K562 (cell line): ENCODE measurements around the gene NLRC3. TPM values are rescaled to one million over a fixed set of nuclear protein-coding genes. Genes with fewer than 3 reads are reported as not detected.

Experiments
- ATAC-seq: fragments of 200-7000 bp; cut with Tn5 transposase; 3 replicates; pipeline ENCODE4 v1.9.1; 2020; ENCODE audit warnings: moderate library complexity
- BruUV-seq: library from RNA; stranded (reverse); fragments of 400-500 nt; replicated peaks from 2 replicates; lab custom pipeline; 2021; lab: Mats Ljungman, UMichigan
- CTCF ChIA-PET: fragments of 300-600 bp; formaldehyde crosslinking; extraction: SDS; loops from one replicate; lab custom pipeline; 2021; ENCODE audit warnings: low intra/inter-chr PET ratio; lab: Yijun Ruan, JAX
- POLR2A ChIA-PET: fragments of 300-600, 350-650 bp; sonication (Branson Sonifier 250); formaldehyde crosslinking; extraction: SDS; loops from one replicate; lab custom pipeline; 2021; ENCODE audit warnings: antibody characterized with exemption, inconsistent platforms; lab: Yijun Ruan, JAX
- DNase-seq, 4 experiments: peaks; one replicate each; pipeline versions ENCODE4 v3.0.0 to v3.0.0-alpha.2; 2011 to 2018; ENCODE audit warnings: low spot score in 3 of 4, mixed read lengths in 3 of 4; ENCODE audit errors: extremely low read depth in 1 of 4
- FAIRE-seq: peaks from 2 replicates; lab custom pipeline; 2011; peaks lifted over from hg19 to GRCh38; lab: Jason Lieb, UNC
- H2AFZ ChIP-seq: 2 replicates; pipeline ENCODE4 v1.6.0; 2011; ENCODE audit warnings: low read depth, low read length, control low read depth, inconsistent platforms
- H3K27ac ChIP-seq: fragments of 200-600 bp; 3 replicates; pipeline ENCODE4 v1.8.0; 2011; ENCODE audit warnings: low read depth, mild to moderate bottlenecking, control low read depth, inconsistent platforms, low read length, moderate library complexity, mixed read lengths; ENCODE audit errors: extremely low read depth
- H3K27me3 ChIP-seq, 2 experiments: fragments of 300-600 bp in 1 of 2; 2 replicates in 1 of 2; 3 replicates in 1 of 2; pipeline versions ENCODE4 v1.6.0 to v1.8.0; 2011; ENCODE audit warnings: inconsistent platforms in 2 of 2, low read length in 2 of 2, mild to moderate bottlenecking in 1 of 2, mixed read lengths in 1 of 2, moderate library complexity in 1 of 2; ENCODE audit not compliant: control insufficient read depth in 2 of 2, insufficient read depth in 2 of 2
- H3K36me3 ChIP-seq: fragments of 300-600 bp; 3 replicates; pipeline ENCODE4 v1.8.0; 2011; ENCODE audit warnings: mild to moderate bottlenecking, low read length, inconsistent platforms; ENCODE audit not compliant: control insufficient read depth, insufficient read depth
- H3K4me1 ChIP-seq, 2 experiments: fragments of 200-600 bp in 1 of 2; replicated peaks in 1 of 2; 2 replicates in 1 of 2; 3 replicates in 1 of 2; pipeline versions ENCODE4 v1.5.1 to v1.8.0; 2011; ENCODE audit warnings: inconsistent platforms in 2 of 2, low read length in 2 of 2, mild to moderate bottlenecking in 1 of 2, mixed read lengths in 1 of 2, moderate library complexity in 1 of 2; ENCODE audit not compliant: control insufficient read depth in 2 of 2, insufficient read depth in 2 of 2
- H3K4me2 ChIP-seq: 2 replicates; pipeline ENCODE4 v1.6.1; 2011; ENCODE audit warnings: low read length, control low read depth, inconsistent platforms, mixed read lengths; ENCODE audit not compliant: insufficient read depth
- H3K4me3 ChIP-seq: fragments of 200-600 bp; sonication (generic), shearing (Covaris generic); 2 replicates; pipeline ENCODE4 v1.5.1; 2016; ENCODE audit warnings: control low read depth, inconsistent platforms
- H3K79me2 ChIP-seq: fragments of 200-600 bp; 3 replicates; pipeline ENCODE4 v1.8.0; 2011; ENCODE audit warnings: low read length, inconsistent platforms; ENCODE audit not compliant: control insufficient read depth, insufficient read depth
- H3K9ac ChIP-seq, 2 experiments: 2 replicates each; pipeline versions ENCODE4 v1.6.0 to v1.6.1; 2011; ENCODE audit warnings: low read depth in 2 of 2, low read length in 2 of 2, control low read depth in 1 of 2, inconsistent platforms in 1 of 2, mild to moderate bottlenecking in 1 of 2, mixed read lengths in 1 of 2; ENCODE audit not compliant: insufficient read depth in 1 of 2
- H3K9me1 ChIP-seq: one replicate; pipeline ENCODE4 v1.6.0; 2011; ENCODE audit warnings: inconsistent platforms, mild to moderate bottlenecking, low read length, moderate library complexity; ENCODE audit not compliant: control insufficient read depth, insufficient read depth
- H3K9me3 ChIP-seq: replicated peaks from 2 replicates; pipeline ENCODE4 v1.5.1; 2011; ENCODE audit warnings: low read depth, low read length, inconsistent platforms; ENCODE audit not compliant: control insufficient read depth, insufficient read depth
- H4K20me1 ChIP-seq: replicated peaks from 2 replicates; pipeline ENCODE4 v1.6.1; 2011; ENCODE audit warnings: low read length, inconsistent platforms, mixed read lengths; ENCODE audit not compliant: control insufficient read depth, insufficient read depth
- ESRRB ChIP-seq: fragments of 250-450 bp; sonication (Bioruptor Pico); IDR thresholded peaks from 2 replicates; pipeline ENCODE4 v1.5.0; 2020; ENCODE audit warnings: mild to moderate bottlenecking, moderate library complexity, borderline replicate concordance
- SNIP1 ChIP-seq: fragments of 450-650 bp; IDR thresholded peaks from 2 replicates; pipeline ENCODE4 v1.7.1; 2017; ENCODE audit warnings: low read depth, mild to moderate bottlenecking
- SREBF1 ChIP-seq: fragments of 150-350 bp; IDR thresholded peaks from 2 replicates; pipeline ENCODE4 v1.6.1; 2014; ENCODE audit warnings: antibody characterized with exemption, low read depth, low read length, borderline replicate concordance
- ZNF445 ChIP-seq: fragments of 250-450 bp; sonication (Bioruptor Pico); IDR thresholded peaks from 2 replicates; pipeline ENCODE4 v1.4.0; 2020; ENCODE audit warnings: low read depth, mild to moderate bottlenecking, moderate library complexity
- WGBS: fragments of 100-300 bp; shearing (Covaris generic); methylation state at CpG from one replicate; pipeline ENCODE4 v1.1.6; 2016; ENCODE audit warnings: low coverage, mixed read lengths; ENCODE audit not compliant: insufficient coverage; ENCODE audit errors: missing lambda C conversion rate; 5-methylcytosine and 5-hydroxymethylcytosine counted together
- in situ Hi-C: fragments of 300-500 bp; cut with MboI; formaldehyde crosslinking; loops from 4 replicates; pipeline ENCODE4 v1.15.0; 2018; ENCODE audit warnings: inconsistent platforms, mixed read lengths
- intact Hi-C: fragments of 100-400 bp; cut with micrococcal nuclease; formaldehyde crosslinking; loops from 2 replicates; pipeline ENCODE4 v1.14.2; 2022
- polyA plus RNA-seq, 8 experiments: library from polyadenylated mRNA; depleted of rRNA in 4 of 8; stranded (reverse) in 5 of 8; unstranded in 3 of 8; fragments of >200 nt; fragmentation: Nextera tagmentation in 2 of 8; fragmentation: Illumina TruSeq in 1 of 8; extraction: Ambion mirVana in 2 of 8; extraction: Trizol in 1 of 8; gene quantifications; 2 replicates each; pipeline versions ENCODE4 v1.2.1 to v1.2.3, GENCODE V29; 2011 to 2014; ENCODE audit warnings: inconsistent platforms in 1 of 8, missing spikeins in 1 of 8
- total RNA-seq, 7 experiments: library from RNA; depleted of rRNA in 6 of 7; stranded (reverse); fragments of >200 nt in 6 of 7; fragmentation: Illumina TruSeq in 2 of 7; extraction: Trizol in 2 of 7; gene quantifications; 2 replicates each; pipeline versions ENCODE4 v1.2.1 to v1.2.3, GENCODE V29; 2011 to 2021; ENCODE audit warnings: low replicate concordance in 1 of 7
- TF ChIP-seq, protein P1 (sequence below): sonication (generic); formaldehyde crosslinking; IDR thresholded peaks from 2 replicates; pipeline ENCODE4 v1.8.1; 2023; ENCODE audit warnings: mild to moderate bottlenecking, missing genetic modification reagents
- TF ChIP-seq, protein P2 (sequence below): fragments of 150-350 bp; conservative IDR thresholded peaks from 2 replicates; pipeline ENCODE4 v1.6.1; 2014; ENCODE audit warnings: low read length

Gene NLRC3
- total and polyA plus RNA-seq, 9 of the 15 experiments (the other 6 are each of a cell fraction or from before 2014, with no cell fraction given): 0.03 to 0.13 (median 0.03) TPM; not detected in 4

GRCh38 chr16:3587547-3588110 is 10.4 kb upstream of the NLRC3 start:
- no peak for FAIRE-seq
- WGBS: 78% methylated on average over 10 of the region's 15 CpGs

More at GRCh38 chr16:3587547-3588110, 10.4 kb upstream of the NLRC3 start:
- H4K20me1 ChIP-seq: no peaks in the 10 kb centered on the region
- no peak overlapping the region for H3K4me2 ChIP-seq
- BruUV-seq: no TSS peak
- no peak overlapping the region for H2AFZ ChIP-seq
- no peaks in the 10 kb centered on the region for H3K79me2 ChIP-seq
- H3K27me3 ChIP-seq: no peaks in the 10 kb centered on the region
- H3K27ac ChIP-seq: no peak overlapping the region
- ChIA-PET POLR2A (interaction anchor here (0.6 to 1.4 kb wide), 4 partner anchors 11 to 367 kb away, joined by 3 to 8 read pairs (median 4); no protein-coding TSS in a partner anchor), CTCF (no interaction called here)
- ATAC-seq: no peak
- TF ChIP-seq, protein P1, sequence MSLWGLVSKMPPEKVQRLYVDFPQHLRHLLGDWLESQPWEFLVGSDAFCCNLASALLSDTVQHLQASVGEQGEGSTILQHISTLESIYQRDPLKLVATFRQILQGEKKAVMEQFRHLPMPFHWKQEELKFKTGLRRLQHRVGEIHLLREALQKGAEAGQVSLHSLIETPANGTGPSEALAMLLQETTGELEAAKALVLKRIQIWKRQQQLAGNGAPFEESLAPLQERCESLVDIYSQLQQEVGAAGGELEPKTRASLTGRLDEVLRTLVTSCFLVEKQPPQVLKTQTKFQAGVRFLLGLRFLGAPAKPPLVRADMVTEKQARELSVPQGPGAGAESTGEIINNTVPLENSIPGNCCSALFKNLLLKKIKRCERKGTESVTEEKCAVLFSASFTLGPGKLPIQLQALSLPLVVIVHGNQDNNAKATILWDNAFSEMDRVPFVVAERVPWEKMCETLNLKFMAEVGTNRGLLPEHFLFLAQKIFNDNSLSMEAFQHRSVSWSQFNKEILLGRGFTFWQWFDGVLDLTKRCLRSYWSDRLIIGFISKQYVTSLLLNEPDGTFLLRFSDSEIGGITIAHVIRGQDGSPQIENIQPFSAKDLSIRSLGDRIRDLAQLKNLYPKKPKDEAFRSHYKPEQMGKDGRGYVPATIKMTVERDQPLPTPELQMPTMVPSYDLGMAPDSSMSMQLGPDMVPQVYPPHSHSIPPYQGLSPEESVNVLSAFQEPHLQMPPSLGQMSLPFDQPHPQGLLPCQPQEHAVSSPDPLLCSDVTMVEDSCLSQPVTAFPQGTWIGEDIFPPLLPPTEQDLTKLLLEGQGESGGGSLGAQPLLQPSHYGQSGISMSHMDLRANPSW (CRISPR knock-in tag): no peak
- TF ChIP-seq SREBF1: no peak
- TF ChIP-seq ZNF445 (CRISPR knock-in tag): no peak
- no peak for TF ChIP-seq SNIP1
- TF ChIP-seq, protein P2, sequence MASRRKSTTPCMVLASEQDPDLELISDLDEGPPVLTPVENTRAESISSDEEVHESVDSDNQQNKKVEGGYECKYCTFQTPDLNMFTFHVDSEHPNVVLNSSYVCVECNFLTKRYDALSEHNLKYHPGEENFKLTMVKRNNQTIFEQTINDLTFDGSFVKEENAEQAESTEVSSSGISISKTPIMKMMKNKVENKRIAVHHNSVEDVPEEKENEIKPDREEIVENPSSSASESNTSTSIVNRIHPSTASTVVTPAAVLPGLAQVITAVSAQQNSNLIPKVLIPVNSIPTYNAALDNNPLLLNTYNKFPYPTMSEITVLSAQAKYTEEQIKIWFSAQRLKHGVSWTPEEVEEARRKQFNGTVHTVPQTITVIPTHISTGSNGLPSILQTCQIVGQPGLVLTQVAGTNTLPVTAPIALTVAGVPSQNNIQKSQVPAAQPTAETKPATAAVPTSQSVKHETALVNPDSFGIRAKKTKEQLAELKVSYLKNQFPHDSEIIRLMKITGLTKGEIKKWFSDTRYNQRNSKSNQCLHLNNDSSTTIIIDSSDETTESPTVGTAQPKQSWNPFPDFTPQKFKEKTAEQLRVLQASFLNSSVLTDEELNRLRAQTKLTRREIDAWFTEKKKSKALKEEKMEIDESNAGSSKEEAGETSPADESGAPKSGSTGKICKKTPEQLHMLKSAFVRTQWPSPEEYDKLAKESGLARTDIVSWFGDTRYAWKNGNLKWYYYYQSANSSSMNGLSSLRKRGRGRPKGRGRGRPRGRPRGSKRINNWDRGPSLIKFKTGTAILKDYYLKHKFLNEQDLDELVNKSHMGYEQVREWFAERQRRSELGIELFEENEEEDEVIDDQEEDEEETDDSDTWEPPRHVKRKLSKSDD: no peak
- TF ChIP-seq ESRRB (CRISPR knock-in tag): no peak
- peaks cover 17% of the 10 kb centered on the region; the same call in 2 of the 3 replicates for H3K36me3 ChIP-seq
- peaks cover 10 to 26% of the 10 kb centered on the region in 2 experiments; a peak in 4 of 5 replicates for H3K4me1 ChIP-seq
- H3K9me3 ChIP-seq: no peaks in the 10 kb centered on the region
- no peak overlapping the region for H3K4me3 ChIP-seq
- in situ Hi-C loops: no loop called here
- intact Hi-C loops: no loop called here
- no peak for DNase-seq
- peaks cover 4% of the 10 kb centered on the region for H3K9me1 ChIP-seq
- peak overlapping the region in 1 of 2 experiments; percentile 20; a peak in 1 of 4 replicates for H3K9ac ChIP-seq
